Cardiac atrium fibroblast (primary cell): ENCODE results near the gene TIAM1. TPM values are rescaled to one million over a fixed set of nuclear protein-coding genes. Genes with fewer than 3 reads are reported as not detected.

Experiments used
- total RNA-seq: library from RNA; depleted of rRNA; stranded (reverse); fragments of >200 nt; gene quantifications from 2 replicates; pipeline ENCODE4 v1.2.3, GENCODE V29; 2015

The TIAM1 gene, protein sequence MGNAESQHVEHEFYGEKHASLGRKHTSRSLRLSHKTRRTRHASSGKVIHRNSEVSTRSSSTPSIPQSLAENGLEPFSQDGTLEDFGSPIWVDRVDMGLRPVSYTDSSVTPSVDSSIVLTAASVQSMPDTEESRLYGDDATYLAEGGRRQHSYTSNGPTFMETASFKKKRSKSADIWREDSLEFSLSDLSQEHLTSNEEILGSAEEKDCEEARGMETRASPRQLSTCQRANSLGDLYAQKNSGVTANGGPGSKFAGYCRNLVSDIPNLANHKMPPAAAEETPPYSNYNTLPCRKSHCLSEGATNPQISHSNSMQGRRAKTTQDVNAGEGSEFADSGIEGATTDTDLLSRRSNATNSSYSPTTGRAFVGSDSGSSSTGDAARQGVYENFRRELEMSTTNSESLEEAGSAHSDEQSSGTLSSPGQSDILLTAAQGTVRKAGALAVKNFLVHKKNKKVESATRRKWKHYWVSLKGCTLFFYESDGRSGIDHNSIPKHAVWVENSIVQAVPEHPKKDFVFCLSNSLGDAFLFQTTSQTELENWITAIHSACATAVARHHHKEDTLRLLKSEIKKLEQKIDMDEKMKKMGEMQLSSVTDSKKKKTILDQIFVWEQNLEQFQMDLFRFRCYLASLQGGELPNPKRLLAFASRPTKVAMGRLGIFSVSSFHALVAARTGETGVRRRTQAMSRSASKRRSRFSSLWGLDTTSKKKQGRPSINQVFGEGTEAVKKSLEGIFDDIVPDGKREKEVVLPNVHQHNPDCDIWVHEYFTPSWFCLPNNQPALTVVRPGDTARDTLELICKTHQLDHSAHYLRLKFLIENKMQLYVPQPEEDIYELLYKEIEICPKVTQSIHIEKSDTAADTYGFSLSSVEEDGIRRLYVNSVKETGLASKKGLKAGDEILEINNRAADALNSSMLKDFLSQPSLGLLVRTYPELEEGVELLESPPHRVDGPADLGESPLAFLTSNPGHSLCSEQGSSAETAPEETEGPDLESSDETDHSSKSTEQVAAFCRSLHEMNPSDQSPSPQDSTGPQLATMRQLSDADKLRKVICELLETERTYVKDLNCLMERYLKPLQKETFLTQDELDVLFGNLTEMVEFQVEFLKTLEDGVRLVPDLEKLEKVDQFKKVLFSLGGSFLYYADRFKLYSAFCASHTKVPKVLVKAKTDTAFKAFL (N-terminal part only)
- total RNA-seq = 2.7 and 3.9 TPM in 2 replicates

DNA sequence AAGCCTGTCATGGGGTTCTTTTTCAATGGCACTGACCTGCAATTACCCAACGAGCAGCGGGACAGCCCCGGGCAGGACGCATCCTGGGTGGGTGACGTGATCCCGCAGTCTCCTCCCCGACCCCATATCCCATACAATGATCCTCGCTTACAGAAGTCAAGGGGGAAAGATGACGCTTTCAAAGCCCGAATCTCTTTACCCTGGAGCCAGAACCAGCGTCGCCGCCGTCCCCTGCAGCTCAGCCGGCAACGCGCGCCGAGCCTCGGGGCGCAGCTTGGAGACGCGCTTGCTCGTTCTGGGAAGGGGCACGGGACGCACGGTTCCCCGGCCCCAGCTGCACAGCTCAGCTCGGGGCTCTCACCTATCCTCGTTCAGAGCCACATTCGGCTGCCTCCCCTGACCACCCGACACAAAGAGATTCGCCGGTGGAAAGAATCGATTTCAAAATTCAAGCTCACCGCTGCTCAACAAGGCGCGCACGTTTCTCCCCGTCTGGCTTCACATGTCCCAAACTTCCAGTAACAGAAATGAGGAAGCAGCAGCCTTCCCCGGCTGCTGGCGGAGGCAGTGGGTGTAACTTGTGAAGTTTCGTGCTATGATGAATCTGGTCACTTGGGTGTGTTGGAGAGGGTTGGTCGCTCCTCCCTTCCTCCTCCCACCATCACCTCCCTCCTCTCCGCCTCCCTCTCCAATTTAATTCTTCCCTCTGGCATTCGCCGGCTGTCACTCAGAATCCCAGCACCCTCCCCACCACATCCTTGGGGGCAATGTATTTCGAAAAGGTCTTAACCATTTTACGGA, at the start of gene TIAM1:
Gene TIAM1, minus strand, starts transcription at position 582 of the 801 bp plus-strand sequence. CDS start 77,289 bp downstream, outside the sequence.

